CD14-positive monocyte (primary cell): Measurements from ENCODE around the gene PARP3. TPM values are rescaled to one million over a fixed set of nuclear protein-coding genes. Genes with fewer than 3 reads are reported as not detected.

Experiments used
- DNase-seq, 3 donors: peaks; one replicate each; pipeline ENCODE4 v3.0.0-alpha.2; 2011 to 2022
- H2AFZ ChIP-seq: 2 replicates; pipeline ENCODE4 v1.6.0; 2012; ENCODE audit warnings: mild to moderate bottlenecking, low read depth, low read length, inconsistent platforms; ENCODE audit not compliant: insufficient read depth, poor library complexity, severe bottlenecking
- H3K27ac ChIP-seq, 2 donors: 1 replicate in 1 of 2; 2 replicates in 1 of 2; pipeline ENCODE4 v1.5.1; 2012 to 2013; ENCODE audit warnings: low read length in 2 of 2, control low read depth in 1 of 2, inconsistent platforms in 1 of 2, low read depth in 1 of 2, mild to moderate bottlenecking in 1 of 2
- H3K27me3 ChIP-seq, 2 donors: one replicate each; pipeline versions ENCODE4 v1.6.0 to v1.6.1; 2011 to 2013; ENCODE audit warnings: low read length in 2 of 2; ENCODE audit not compliant: control insufficient read depth in 2 of 2, insufficient read depth in 2 of 2
- H3K36me3 ChIP-seq, 2 donors: replicated peaks in 1 of 2; 1 replicate in 1 of 2; 2 replicates in 1 of 2; pipeline versions ENCODE4 v1.5.1 to v1.6.1; 2012 to 2013; ENCODE audit warnings: low read length in 2 of 2, control low read depth in 1 of 2, inconsistent platforms in 1 of 2, mild to moderate bottlenecking in 1 of 2; ENCODE audit not compliant: insufficient read depth in 2 of 2, control insufficient read depth in 1 of 2
- H3K4me1 ChIP-seq, 2 donors: 1 replicate in 1 of 2; 2 replicates in 1 of 2; pipeline versions ENCODE4 v1.5.1 to v1.6.1; 2012 to 2013; ENCODE audit warnings: low read length in 2 of 2, control low read depth in 1 of 2, inconsistent platforms in 1 of 2, mild to moderate bottlenecking in 1 of 2, moderate library complexity in 1 of 2; ENCODE audit not compliant: insufficient read depth in 2 of 2, control insufficient read depth in 1 of 2
- H3K4me2 ChIP-seq: replicated peaks from 2 replicates; pipeline ENCODE3; 2012; ENCODE audit warnings: low read length, moderate library complexity, mild to moderate bottlenecking; ENCODE audit not compliant: poor library complexity, severe bottlenecking; ENCODE audit errors: extremely low read depth
- H3K4me3 ChIP-seq, 3 experiments: fragments of 200-600 bp in 1 of 3; sonication (generic) in 1 of 3; replicated peaks in 1 of 3; 1 replicate in 2 of 3; 2 replicates in 1 of 3; pipeline ENCODE4 v1.5.1; 2011 to 2013; ENCODE audit warnings: low read length in 3 of 3, mild to moderate bottlenecking in 3 of 3, control low read depth in 2 of 3, low read depth in 2 of 3, inconsistent platforms in 1 of 3, moderate library complexity in 1 of 3
- H3K79me2 ChIP-seq: 2 replicates; pipeline ENCODE4 v1.6.0; 2012; ENCODE audit warnings: mild to moderate bottlenecking, control low read depth, inconsistent platforms, low read length, moderate library complexity; ENCODE audit not compliant: insufficient read depth
- H3K9ac ChIP-seq: 2 replicates; pipeline ENCODE4 v1.6.0; 2017; ENCODE audit warnings: low read length, mild to moderate bottlenecking; ENCODE audit not compliant: insufficient read depth, poor library complexity, severe bottlenecking
- H3K9me3 ChIP-seq, 2 donors: replicated peaks in 1 of 2; 1 replicate in 1 of 2; 2 replicates in 1 of 2; pipeline versions ENCODE4 v1.5.1 to v1.6.1; 2012 to 2013; ENCODE audit warnings: low read length in 2 of 2, control low read depth in 1 of 2; ENCODE audit not compliant: control insufficient read depth in 1 of 2, insufficient read depth in 1 of 2
- H4K20me1 ChIP-seq: 2 replicates; pipeline ENCODE4 v1.6.0; 2012; ENCODE audit warnings: mild to moderate bottlenecking, low read length, control low read depth, moderate library complexity; ENCODE audit not compliant: insufficient read depth
- H3K27ac Mint-ChIP-seq, 7 donors: one replicate each; pipeline ENCODE4 v1.8.0; 2020; ENCODE audit warnings: mild to moderate bottlenecking in 7 of 7, mixed read lengths in 7 of 7, moderate library complexity in 6 of 7, inconsistent platforms in 2 of 7
- H3K27me3 Mint-ChIP-seq, 3 donors: one replicate each; pipeline ENCODE4 v1.8.0; 2021 to 2022; ENCODE audit warnings: low read depth in 3 of 3, mild to moderate bottlenecking in 3 of 3, mixed read lengths in 3 of 3, moderate library complexity in 3 of 3, inconsistent platforms in 1 of 3
- H3K36me3 Mint-ChIP-seq, 2 donors: one replicate each; pipeline ENCODE4 v1.8.0; 2020; ENCODE audit warnings: mixed read lengths in 2 of 2, inconsistent platforms in 1 of 2, mild to moderate bottlenecking in 1 of 2
- H3K4me1 Mint-ChIP-seq: one replicate; pipeline ENCODE4 v1.8.0; 2020; ENCODE audit warnings: mild to moderate bottlenecking, mixed read lengths
- H3K4me3 Mint-ChIP-seq, 2 donors: one replicate each; pipeline ENCODE4 v1.8.0; 2020; ENCODE audit warnings: mild to moderate bottlenecking in 2 of 2, mixed read lengths in 2 of 2, moderate library complexity in 1 of 2
- H3K9me3 Mint-ChIP-seq, 7 donors: one replicate each; pipeline ENCODE4 v1.8.0; 2020 to 2022; ENCODE audit warnings: mixed read lengths in 7 of 7, mild to moderate bottlenecking in 6 of 7, moderate library complexity in 6 of 7, inconsistent platforms in 2 of 7
- CTCF ChIP-seq: fragments of 200-600 bp; IDR thresholded peaks from one replicate; pipeline ENCODE4 v1.8.0; 2022; ENCODE audit warnings: antibody characterized with exemption, mild to moderate bottlenecking
- WGBS: methylation state at CpG from one replicate; pipeline ENCODE4 v1.1.5; 2013; ENCODE audit warnings: missing lambda C conversion rate; ENCODE audit not compliant: insufficient coverage; 5-methylcytosine and 5-hydroxymethylcytosine counted together
- intact Hi-C, 2 donors: fragments of 100-400 bp; cut with micrococcal nuclease; formaldehyde crosslinking; loops; one replicate each; pipeline versions ENCODE4 v1.15.0 to v1.15.1; 2023
- polyA plus RNA-seq, 3 donors: library from polyadenylated mRNA; depleted of rRNA in 1 of 3; unstranded in 2 of 3; stranded (reverse) in 1 of 3; fragments of 300-500 nt in 2 of 3; fragments of >200 nt in 1 of 3; fragmentation: Illumina TruSeq in 2 of 3; gene quantifications; 1 replicate in 2 of 3; 2 replicates in 1 of 3; pipeline ENCODE4 v1.2.3, GENCODE V29; 2012 to 2021

PARP3 gene
- polyA plus RNA-seq, 3 donors = 1.2 to 6.9 (median 1.7) TPM

DNA sequence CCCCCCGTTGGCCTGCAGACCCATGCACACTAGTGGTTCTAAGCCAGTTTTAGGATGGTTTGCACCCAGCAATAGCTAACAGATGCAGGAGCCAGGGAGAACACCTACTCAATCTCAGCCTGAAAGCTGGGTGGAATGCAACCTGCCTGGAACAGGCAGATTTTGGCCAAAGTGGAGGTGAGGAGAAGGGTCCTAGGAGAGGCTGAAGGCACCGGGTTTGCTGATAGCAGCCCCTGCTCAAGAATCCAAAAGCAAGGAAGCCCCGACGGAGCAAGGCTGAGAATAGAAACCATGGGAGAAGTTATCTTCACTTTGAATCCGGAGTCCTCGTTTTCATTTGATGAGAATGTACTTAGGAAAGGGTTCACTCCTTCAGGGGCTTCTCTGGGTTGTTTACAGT, 10.4 kb upstream of the PARP3 start:
- Mint-ChIP-seq H3K27me3 (peaks cover 2 to 5% (median 3%) of the 10 kb centered on the region in 3 donors), H3K9me3 (peaks cover 0 to 3% (median 0%) of the 10 kb centered on the region in 7 donors), H3K36me3 (peaks cover 38 to 51% of the 10 kb centered on the region in 2 donors), H3K4me3 (no peak overlapping the region), H3K27ac (peak overlapping the region in 1 of 7 donors; percentile 4), H3K4me1 (no peaks in the 10 kb centered on the region)
- no peak for DNase-seq
- no peak overlapping the region for H3K4me2 ChIP-seq
- H3K9me3 ChIP-seq = no peaks in the 10 kb centered on the region
- H2AFZ ChIP-seq = no peak overlapping the region
- peaks cover 34 to 45% of the 10 kb centered on the region in 2 donors for H3K36me3 ChIP-seq
- no peak overlapping the region for H3K9ac ChIP-seq
- no peak for TF ChIP-seq CTCF
- 100% methylated on average over 3 of the region's 6 CpGs for WGBS
- intact Hi-C loops = no loop called here
- H3K4me3 ChIP-seq = no peak overlapping the region
- H3K79me2 ChIP-seq = no peaks in the 10 kb centered on the region
- H3K27me3 ChIP-seq = no peaks in the 10 kb centered on the region
- no peaks in the 10 kb centered on the region for H3K4me1 ChIP-seq
- H4K20me1 ChIP-seq = no peaks in the 10 kb centered on the region
- no peak overlapping the region for H3K27ac ChIP-seq

DNA sequence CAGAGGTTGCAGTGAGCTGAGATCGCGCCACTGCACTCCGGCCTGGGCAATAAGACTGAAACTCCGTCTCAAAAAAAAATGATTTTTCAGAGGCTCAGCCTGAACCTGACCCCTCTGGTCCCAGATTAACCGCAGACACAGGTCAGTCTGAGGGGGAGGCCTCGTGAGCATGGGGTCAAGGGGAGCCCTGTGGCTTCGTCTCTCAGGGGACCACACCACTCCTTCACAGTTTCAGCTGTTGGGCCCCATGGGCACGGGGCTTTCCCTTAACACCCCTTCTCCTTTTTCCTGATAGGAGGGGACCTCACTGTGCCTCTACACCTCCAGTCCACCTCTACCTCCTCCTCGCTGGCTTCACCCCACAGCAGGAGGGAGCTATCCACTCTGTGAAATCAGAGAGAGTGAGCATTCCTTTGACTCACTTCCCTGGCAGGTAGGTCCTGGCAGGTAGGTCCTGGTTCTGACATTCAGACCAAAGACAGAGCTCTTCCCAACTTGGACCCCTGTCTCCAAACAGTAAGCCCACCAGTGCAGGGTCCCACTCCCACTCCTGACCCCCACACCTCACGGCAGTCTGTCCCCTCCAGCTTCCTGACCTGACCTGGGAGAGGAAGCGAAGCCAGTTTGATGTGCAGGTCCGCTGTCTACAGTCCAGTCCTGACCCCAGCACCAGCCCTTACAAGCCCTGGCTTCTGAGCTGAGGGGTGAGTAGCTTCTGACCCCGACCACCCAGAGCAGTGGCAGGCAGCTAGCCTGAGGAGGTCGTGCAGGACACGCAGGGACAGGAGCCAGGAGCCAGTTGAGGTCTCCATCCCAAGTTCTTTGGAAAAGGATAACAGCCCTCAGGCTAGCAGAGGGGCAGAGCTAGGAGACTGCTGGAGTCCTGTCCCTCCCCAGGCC, 9.4 kb upstream of the PARP3 start:
- no peak overlapping the region for H3K4me2 ChIP-seq
- no peaks in the 10 kb centered on the region for H3K79me2 ChIP-seq
- H3K27ac ChIP-seq = no peak overlapping the region
- WGBS = 94% methylated on average over 9 of the region's 15 CpGs
- no peak for DNase-seq
- H3K36me3 ChIP-seq = peaks cover 42 to 55% of the 10 kb centered on the region in 2 donors
- TF ChIP-seq CTCF = no peak
- no peak overlapping the region for H3K4me3 Mint-ChIP-seq
- no peaks in the 10 kb centered on the region for H3K9me3 ChIP-seq
- H3K27ac Mint-ChIP-seq = no peak overlapping the region
- H4K20me1 ChIP-seq = no peaks in the 10 kb centered on the region
- H3K4me1 Mint-ChIP-seq = no peaks in the 10 kb centered on the region
- no peaks in the 10 kb centered on the region for H3K4me1 ChIP-seq
- intact Hi-C loops = no loop called here
- peaks cover 47 to 60% of the 10 kb centered on the region in 2 donors for H3K36me3 Mint-ChIP-seq
- H3K27me3 Mint-ChIP-seq = peaks cover 2 to 5% (median 2%) of the 10 kb centered on the region in 3 donors
- no peak overlapping the region for H3K9ac ChIP-seq
- no peaks in the 10 kb centered on the region for H3K27me3 ChIP-seq
- H3K4me3 ChIP-seq = no peak overlapping the region
- H3K9me3 Mint-ChIP-seq = peaks cover 0 to 3% (median 0%) of the 10 kb centered on the region in 7 donors
- no peak overlapping the region for H2AFZ ChIP-seq
